ENCODE data around the gene RNH1.
A peak's percentile ranks its signal among the peaks of the same experiment; 100 is the strongest.

RNH1 gene

DNA sequence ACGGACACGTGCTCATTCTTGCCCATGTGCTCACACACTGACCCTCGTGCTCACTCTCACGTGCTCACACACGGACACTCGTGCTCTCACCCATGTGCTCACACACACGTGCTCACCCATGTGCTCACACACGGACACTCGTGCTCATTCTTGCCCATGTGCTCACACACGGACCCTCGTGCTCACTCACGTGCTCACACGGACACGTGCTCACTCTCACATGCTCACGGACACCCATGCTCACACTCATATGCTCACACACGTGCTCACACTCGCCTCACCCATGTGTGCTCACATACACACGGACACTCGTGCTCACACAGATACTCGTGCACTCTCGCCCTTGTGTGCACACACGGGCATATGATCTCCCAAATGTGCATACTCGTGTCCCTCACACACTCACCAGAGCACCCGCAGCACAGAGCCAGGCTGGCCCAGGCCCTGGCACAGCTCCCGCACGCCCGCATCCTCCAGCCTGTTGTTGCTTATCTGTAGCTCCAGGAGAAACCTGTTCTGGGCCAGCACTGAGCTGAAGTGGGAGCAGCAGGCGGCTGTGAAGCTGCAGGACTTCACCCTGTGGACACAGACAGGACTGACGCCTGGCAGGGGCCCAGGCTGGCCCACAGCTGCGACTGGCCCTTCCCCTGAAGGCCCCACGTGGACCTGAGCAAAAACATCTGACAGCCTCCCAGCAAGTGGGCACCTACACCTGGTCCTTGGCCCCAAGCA lies 9.3 kb downstream of the RNH1 start:
- DNase-seq = no peak

DNA sequence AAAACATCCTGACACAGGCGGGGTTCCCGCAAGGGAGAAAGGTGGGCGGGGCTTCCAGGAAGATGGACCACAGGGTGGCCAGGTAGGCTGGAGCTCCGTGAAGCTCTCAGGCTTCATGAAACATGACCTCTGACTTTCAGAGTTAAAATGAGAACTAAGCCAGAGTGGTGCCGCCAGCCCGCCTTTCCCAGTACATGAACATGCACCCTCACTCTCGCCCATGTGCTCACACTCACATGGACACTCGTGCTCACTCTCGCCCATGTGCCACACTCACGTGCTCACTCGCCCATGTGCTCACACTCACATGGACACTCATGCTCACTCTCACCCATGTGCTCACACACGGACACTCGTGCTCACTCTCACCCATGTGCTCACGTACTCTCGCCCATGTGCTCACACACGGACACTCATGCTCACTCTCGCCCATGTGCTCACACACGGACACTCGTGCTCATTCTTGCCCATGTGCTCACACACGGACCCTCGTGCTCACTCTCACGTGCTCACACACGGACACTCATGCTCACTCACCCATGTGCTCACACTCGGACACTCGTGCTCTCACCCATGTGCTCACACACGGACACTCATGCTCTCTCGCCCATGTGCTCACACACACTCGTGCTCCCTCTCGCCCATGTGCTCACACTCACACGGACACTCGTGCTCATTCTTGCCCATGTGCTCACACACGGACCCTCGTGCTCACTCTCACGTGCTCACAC lies 10.0 kb downstream of the RNH1 start:
- DNase-seq = peak; percentile 7

DNA sequence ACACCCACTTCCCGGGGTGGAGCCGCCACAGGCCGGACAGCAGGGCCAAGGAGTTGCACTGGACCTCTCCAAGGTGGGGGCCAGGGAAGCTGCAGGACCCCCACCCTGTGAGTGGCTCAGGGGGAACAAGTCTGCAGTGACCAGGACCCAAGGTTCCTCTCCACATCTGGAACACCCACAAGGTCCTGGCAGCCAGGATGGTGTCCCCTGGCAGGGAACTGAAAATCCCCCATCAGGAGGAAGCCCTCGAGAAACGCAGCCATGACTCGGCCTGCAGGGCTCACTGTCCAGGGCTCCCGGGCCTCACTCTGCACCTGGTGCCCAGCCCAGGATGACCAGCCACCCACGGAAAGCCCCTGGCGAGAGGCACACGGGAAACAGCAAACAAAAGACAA lies 11.5 kb downstream of the RNH1 start:
- DNase-seq = no peak

DNA sequence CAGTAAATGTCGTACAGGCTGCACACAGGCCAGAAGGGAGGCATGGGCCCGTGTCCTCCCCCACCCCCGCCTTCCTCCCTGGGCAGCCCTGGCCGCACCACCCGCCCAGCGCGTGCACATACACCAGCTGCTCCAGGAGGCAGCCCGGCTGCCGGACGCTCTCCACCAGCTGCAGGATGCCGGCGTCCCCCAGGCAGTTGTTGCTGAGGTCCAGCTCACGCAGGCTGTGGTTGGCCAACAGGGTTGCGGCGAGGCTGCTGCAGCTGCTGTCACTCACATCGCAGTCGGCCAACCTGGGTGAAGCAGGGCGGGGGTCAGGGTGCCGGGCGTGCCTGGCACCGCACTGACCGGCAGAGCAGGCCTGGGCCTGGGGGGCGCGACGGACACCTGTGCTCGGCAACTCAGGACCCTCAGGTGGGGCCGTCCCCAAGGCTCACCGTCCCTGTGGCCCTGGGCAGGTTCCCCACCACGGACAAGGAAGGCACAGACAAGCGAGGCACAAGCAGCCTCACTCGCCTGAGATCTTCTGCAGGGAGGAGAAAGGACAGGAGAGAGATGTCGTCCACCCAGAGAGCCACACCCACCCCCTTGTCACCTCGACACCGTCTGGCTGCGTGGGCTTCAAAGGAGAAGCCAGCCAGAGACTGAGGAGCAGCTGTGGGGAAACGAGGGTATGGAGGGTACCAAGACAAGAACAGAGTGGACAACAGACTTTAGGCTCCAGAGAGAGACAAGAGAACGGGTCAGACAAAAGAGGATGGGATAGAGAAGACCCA lies 12.1 kb downstream of the RNH1 start:
- DNase-seq = no peak

DNA sequence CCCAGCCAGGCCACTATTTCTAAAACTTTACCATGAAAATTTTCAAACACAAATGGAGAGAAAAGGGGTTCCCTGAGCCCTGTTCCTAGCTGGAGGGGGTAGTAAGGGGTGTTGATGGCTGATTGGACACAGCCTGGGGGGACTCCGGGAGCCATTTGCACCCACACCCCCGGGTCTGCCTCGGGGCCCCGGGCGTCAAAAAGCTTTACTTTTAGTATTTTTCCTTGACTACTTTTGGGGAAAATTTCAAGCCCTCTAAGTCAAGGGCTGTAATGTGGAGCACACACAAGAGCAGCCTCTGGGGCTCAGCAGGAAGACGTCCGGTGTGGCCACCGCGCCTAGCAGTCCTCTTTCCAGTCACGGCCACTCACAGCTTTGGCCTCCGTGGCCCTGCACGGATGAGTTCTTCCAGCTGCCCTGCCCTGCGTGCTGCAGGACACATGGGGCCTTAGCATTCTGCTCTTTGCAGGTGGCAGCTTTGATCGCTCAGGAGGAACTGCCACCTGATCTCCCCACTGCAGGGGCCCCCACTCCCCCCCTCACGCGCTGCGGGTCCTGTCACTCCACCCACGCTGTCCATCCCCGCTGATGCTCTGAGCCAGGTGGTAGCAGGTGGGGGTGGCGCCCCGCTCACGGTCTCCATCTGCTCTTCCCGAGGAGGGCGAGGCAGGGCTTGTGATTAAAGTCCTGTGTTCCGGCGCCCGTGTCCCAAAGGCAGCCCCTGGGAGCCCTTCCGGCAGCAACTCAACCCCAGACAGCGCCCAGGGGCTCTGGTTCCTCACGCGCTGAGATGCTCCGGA lies 14.4 kb downstream of the RNH1 start:
- no peak for DNase-seq

DNA sequence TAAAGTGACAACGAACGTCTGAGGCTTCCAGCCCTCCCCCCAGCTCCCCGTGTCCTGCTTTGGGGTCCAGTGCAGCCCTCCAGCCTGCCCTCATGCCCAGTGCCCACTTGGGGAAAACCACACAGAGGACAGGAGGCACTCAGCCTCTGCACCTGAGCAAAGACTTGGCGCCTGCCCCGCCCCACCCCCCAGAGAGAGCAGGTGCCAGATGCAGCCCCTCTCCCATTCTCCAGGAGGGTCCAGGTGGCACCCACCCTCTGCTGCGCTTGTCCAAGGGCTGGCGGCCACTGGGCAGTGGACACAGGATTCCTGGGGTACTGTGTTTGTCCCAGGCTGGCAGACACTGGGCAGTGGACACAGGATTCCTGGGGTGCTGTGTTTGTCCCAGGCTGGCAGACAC lies 15.7 kb downstream of the RNH1 start:
- DNase-seq = no peak

DNA sequence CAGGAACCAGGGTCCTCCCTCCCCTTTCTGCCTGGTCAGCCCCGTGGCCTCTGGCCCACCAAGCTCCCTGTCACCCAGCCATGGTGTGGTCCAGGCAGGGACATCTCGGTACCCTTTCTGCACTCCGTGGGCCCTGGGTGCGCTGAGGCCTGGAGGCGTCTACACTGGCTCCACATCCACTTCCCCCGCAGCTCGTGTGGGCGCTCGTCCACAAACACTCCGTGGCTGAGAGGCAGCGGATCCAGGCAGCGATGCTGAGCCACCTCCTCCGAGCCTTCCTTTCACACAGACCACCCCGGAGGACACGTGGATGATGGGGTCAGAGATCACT lies 16.1 kb downstream of the RNH1 start:
- no peak for DNase-seq

DNA sequence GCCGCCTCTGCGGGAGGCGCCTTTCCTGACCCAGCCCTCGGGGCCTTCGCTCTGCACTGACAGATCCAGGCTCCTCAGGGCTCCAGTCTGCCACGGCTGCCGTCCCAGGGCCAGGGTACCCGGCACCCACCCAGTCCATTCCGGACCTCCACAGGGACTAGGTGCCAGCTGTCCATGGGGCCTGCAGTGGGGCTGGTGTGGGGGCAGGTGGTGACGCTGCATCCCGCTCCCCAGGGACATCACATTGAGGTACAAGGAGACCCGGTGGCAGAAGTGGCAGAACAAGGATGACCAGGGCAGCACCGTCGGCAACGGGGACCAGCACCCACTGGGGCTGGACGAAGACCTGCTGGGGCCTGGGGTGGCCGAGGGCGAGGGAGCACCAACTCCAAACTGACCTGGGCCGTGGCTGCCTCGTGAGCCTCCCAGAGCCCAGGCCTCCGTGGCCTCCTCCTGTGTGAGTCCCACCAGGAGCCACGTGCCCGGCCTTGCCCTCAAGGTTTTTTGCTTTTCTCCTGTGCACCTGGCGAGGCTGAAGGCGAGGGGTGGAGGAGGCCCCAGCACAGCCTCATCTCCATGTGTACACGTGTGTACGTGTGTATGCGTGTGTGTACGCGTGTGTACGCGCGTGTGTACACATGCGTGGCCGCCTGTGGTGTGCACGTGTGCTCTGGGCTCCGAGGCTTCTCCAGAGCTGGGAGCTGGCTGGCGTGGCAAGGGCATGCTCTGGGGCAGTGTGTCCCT lies 16.7 kb downstream of the RNH1 start:
- DNase-seq = no peak

DNA sequence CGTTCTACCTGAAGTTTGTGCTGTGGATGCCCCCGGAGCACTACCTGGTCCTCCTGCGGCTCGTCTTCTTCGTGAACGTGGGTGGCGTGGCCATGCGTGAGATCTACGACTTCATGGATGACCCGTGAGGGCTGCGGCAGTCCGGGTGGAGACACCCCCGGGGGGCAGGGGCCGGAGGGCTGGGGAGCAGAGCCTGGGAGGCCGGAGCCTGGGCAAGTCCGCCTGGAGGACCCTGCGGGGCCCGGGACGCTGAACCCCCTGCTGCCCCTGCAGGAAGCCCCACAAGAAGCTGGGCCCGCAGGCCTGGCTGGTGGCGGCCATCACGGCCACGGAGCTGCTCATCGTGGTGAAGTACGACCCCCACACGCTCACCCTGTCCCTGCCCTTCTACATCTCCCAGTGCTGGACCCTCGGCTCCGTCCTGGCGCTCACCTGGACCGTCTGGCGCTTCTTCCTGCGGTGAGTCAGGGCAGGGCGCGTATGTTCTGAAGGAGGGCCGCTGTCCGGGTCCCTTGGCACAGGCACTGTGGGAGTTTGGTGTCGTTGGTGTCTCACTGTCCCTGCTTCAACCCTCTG lies 17.3 kb downstream of the RNH1 start:
- DNase-seq = no peak

DNA sequence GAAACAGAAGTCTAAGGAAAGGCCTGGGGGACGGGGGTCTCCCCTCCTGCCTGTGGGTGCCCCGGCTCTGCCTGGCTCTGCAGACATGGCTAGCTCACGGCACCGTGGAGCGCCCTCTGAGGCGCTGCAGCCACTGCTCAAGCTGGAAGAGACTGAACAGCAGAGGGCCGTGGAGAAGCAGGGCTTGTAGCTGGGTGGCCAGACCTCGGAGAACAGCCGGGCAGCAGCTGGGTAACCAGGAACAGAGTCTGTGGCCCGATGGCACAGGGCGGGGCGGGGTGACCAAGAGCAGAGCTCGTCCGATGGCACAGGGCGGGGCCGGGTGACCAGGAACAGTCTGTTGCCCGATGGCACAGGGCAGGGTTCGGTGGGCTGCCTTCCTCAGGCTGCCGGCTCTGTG lies 18.1 kb downstream of the RNH1 start:
- no peak for DNase-seq

DNA sequence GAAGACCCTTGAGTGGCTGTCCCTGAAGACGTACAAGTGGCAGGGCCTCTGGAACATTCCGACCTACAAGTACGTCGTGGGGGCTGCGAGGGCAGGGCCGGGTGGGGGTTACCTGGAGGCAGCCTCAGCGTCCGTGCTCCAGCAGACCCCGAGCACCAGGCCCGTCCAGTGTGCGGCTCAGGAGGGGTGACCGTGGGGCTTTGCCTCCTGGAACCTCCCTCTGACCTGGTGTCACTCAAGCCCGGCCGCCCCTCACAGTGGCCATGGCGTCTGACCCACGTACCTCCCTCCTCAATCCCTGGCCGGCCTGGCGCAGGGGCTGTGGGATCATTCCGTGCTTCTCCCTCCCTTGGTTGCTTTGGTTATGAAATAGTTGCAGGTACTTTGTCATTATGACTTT lies 18.5 kb downstream of the RNH1 start:
- no peak for DNase-seq

DNA sequence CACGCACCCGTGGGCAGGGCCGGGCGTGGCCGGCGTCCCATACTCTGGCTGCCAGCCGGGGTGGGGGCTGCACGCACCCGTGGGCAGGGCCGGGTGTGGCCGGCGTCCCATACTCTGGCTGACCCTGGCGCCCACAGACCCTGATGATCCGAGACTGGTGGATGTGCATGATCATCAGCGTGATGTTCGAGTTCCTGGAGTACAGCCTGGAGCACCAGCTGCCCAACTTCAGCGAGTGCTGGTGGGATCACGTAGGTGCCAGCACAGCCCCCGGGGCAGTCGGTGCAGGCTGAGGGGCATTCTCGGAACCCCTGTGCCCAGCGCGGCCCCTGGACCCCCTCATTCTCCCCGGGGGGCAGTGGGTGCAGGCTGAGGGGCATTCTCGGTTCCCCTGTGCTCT lies 19.0 kb downstream of the RNH1 start:
- DNase-seq = no peak

DNA sequence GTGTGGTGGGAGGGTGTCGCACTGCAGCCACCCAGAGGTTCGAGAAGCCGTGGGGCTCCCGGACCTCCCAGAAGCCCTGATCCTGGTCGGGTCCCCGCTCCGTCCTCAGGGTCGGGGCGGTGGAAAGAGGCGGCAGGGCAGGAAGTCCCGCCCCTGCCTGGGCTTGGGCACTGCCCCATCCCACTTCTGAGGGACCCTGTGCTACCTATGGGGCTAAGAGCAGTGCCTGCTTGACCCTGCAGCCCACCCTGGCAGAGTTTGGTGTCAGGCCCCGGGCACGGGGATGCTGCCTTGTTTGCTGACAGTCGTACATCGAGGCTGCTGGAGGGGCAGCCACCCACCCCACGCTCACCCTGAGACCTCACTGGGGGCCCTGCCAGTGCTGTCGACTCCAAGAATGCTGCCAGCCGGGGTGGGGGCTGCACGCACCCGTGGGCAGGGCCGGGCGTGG lies 19.4 kb downstream of the RNH1 start:
- DNase-seq = no peak

DNA sequence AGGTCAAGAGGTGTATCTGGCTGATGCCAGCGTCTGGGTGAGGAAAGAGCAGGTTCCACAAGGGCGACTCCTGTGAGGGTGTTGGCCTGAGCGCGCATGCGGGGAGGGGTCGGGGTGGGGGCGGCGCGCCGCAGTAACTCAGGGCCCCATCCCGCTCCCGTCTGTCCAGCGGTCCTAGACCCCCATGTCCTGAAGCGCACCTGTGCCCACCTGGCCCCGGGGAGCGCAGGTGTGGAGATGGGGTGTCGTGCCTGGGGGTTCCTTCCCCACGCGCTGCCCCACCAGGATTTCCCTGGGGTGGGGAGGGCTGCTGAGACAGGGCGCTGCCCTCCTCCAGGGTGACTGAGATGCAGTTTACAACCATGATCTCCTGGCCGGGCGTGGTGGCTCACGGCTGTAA lies 20.9 kb downstream of the RNH1 start:
- no peak for DNase-seq

DNA sequence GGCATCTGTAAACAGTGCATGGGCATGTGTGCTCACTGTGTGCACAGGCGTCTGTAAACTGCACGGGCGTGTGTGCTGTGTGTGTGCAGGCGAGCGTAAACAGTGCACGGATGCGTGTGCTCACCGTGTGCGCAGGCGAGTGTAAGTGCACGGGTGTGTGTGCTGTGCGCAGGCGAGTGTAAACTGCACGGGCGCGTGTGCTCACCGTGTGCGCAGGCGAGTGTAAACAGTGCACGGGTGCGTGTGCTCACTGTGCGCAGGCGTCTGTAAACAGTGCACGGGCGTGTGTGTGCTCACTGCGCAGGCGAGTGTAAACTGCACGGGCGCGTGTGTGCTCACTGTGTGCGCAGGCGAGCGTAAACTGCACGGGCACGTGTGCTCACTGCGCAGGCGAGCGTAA lies 22.4 kb downstream of the RNH1 start:
- DNase-seq = no peak

DNA sequence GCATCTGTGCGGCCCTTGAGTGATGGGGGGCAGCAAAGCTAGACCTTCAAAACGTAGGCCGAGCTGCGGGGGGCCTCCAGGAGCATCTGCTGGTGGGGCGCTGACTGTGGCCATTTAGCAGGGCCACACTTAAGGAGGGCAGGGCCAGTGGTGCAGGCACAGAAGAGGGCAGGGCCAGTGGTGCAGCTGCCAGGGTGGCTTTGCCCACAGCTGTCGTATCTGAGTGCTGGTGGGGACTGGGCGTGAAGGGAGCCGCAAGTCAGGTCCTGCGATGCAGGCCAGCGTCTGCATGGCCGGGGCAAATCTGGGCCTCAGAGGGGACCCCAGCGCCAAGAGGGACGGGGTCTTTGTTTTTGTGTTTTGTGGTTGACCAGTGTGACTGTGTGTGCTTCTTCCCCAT lies 27.7 kb downstream of the RNH1 start:
- DNase-seq = no peak

DNA sequence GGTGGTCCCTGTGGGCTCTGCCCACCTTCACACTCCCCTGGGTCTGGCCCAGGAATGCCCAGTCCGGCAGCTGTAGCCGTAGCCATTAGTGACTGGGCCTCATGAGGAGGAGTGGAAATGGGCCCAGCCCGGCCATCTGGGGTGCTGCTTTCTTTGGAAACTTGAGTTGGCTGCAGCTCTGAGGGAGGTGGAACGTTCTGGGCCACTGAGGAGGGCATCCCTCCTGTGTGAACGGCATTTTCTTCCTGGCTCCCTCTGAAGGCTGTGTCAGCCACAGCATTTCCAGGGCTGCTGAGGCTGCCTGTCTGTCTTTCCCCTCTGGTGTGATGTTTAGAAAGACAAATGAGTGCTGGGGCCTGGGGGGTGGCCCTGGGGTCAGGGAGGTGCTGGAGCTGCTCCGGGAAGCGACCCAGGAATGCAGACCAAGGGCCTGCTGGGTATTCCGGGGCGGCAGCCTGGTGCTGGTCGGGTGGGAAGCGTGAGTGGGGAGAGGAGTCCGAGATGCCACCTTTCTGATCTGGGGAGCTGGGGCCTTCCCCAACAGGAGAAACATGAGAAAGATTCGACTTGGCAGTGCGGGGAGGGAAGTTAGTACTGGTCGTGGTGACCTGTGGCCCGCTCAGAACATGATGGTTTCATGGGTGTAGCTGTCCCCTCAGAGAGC lies 29.9 kb downstream of the RNH1 start:
- no peak for DNase-seq

DNA sequence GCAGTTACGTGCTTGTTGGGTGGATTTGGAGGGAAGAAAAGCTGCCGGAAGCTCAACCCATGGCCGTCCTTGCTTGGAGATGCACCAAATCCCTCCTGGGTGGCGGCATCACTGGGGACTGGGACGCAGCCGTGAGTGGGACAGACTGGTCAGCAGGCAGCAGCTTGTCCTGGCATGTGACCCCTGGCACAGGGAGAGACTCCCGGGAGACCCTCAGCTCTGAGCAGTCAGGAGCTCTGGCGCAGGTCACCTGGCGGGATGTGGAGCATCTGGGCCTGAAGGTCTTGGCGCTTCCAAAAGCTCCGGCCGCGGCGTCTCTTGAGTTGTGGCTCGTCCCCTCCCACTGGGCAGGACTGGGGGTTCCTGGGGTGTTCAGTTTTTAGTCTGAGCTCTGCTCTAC lies 30.6 kb downstream of the RNH1 start:
- no peak for DNase-seq

DNA sequence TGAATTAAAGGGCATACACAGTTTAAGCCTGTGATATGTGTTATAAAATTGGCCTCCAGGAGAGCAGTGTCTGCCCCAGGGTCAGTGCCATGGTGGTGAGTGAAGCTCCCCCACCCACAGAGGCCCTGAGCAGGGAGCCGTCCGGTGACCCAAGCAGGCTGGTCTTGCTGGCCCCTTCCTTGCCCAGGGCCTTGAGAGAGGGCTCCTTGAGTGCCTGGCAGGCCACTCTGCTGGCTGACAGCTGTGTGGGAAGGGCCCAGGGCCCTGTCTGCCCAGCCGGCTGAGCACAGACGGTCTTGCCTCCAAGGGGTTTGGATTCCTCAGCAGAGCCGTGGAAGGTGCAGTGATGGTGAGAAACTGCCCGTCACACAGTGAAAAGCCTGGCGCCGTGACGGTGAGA lies 31.1 kb downstream of the RNH1 start:
- DNase-seq = no peak

DNA sequence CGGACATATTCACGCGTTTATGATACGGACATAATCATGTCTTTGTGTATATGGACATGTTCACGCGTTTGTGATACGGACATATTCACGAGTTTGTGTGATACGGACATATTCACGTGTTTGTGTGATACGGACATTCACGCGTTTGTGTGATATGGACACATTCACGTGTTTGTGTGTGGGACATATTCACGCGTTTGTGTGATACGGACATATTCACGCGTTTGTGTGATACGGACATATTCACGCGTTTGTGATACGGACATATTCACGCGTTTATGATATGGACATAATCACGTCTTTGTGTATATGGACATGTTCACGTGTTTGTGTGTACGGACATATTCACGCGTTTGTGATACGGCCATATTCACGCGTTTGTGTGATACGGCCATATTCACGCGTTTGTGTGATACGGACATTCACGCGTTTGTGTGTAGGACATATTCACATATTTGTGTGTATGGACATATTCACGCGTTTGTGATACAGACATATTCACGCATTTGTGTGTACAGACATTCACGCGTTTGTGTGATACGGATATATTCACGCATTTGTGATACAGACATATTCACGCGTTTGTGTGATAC lies 32.0 kb downstream of the RNH1 start:
- DNase-seq = no peak

Data from fibroblast of skin of right quadriceps (primary cell).